Stomach (tissue), 9 donors: ENCODE data around the gene EIF1. TPM values are rescaled to one million over a fixed set of nuclear protein-coding genes. Genes with fewer than 3 reads are reported as not detected.

ENCODE experiments used
- DNase-seq, 2 donors: peaks; one replicate each; pipeline versions ENCODE4 v3.0.0 to v3.0.0-alpha.2; 2013 to 2019
- H3K27ac ChIP-seq, 5 donors: fragments of 200-600 bp in 4 of 5; sonication (generic) in 4 of 5; one replicate each; pipeline ENCODE4 v1.5.1; 2013 to 2019; ENCODE audit warnings: mild to moderate bottlenecking in 1 of 5, moderate library complexity in 1 of 5
- H3K27me3 ChIP-seq, 3 donors: fragments of 200-600 bp; sonication (generic); one replicate each; pipeline ENCODE4 v1.5.1; 2017 to 2019; ENCODE audit warnings: mixed run types in 1 of 3
- H3K36me3 ChIP-seq, 4 donors: fragments of 200-600 bp; sonication (generic); 1 replicate in 3 of 4; 2 replicates in 1 of 4; pipeline ENCODE4 v1.5.1; 2016 to 2019
- H3K4me1 ChIP-seq, 4 donors: fragments of 200-600 bp; sonication (generic); one replicate each; pipeline ENCODE4 v1.5.1; 2016 to 2019
- H3K4me3 ChIP-seq, 4 donors: fragments of 200-600 bp; sonication (generic) in 3 of 4; one replicate each; pipeline ENCODE4 v1.5.1; 2016 to 2019; ENCODE audit warnings: mild to moderate bottlenecking in 1 of 4
- H3K9me3 ChIP-seq, 4 donors: fragments of 200-600 bp; sonication (generic); one replicate each; pipeline ENCODE4 v1.5.1; 2016 to 2019
- EP300 ChIP-seq: sonication (generic); formaldehyde crosslinking; IDR thresholded peaks from one replicate; pipeline ENCODE4 v1.6.1; 2017; ENCODE audit warnings: antibody characterized with exemption
- POLR2A ChIP-seq, 4 donors: fragments of 450-650 bp; IDR thresholded peaks; one replicate each; pipeline ENCODE4 v1.6.1; 2016; ENCODE audit warnings: antibody characterized with exemption in 4 of 4, control low read depth in 2 of 4, mild to moderate bottlenecking in 1 of 4, moderate library complexity in 1 of 4
- POLR2AphosphoS5 ChIP-seq, 3 donors: sonication (generic); formaldehyde crosslinking; IDR thresholded peaks; one replicate each; pipeline ENCODE4 v1.6.1; 2016; ENCODE audit warnings: antibody characterized with exemption in 3 of 3
- WGBS, 5 donors: extraction: QIAGEN DNeasy Blood & Tissue Kit in 3 of 5; methylation state at CpG; one replicate each; pipeline versions ENCODE4 v1.1.5 to v1.1.7; 2013 to 2018; 5-methylcytosine and 5-hydroxymethylcytosine counted together
- intact Hi-C: fragments of 100-400 bp; cut with DNase I; formaldehyde crosslinking; loops from one replicate; pipeline ENCODE4 v1.15.1; 2023; ENCODE audit warnings: low total_unique reads
- polyA plus RNA-seq, 3 donors: library from polyadenylated mRNA; stranded (reverse); fragments of 200-250 nt; gene quantifications; one replicate each; pipeline ENCODE4 v1.2.3, GENCODE V29; 2013
- total RNA-seq, 5 donors: library from RNA; depleted of rRNA; stranded (reverse); fragments of >200 nt; gene quantifications; one replicate each; pipeline versions ENCODE4 v1.1.0 to v1.2.3, GENCODE V29; 2014 to 2016
- TF ChIP-seq, protein P1 (sequence below), 7 experiments: fragments of 450-650 bp in 4 of 7; fragments of 200-600 bp in 3 of 7; sonication (generic) in 3 of 7; IDR thresholded peaks; one replicate each; pipeline ENCODE4 v1.5.1; 2016 to 2019; ENCODE audit warnings: antibody characterized with exemption in 7 of 7, control low read depth in 2 of 7, mild to moderate bottlenecking in 1 of 7
- donor health status: healthy with polysubstance abuse.
- donor health status: Bipolar disorder and iron deficiency.
- donor health status: healthy.

The EIF1 gene
- total and polyA plus RNA-seq, 8 donors = 62.4 to 972 (median 240) TPM

- Histone ChIP-seq H3K36me3 (no peaks in the 10 kb centered on the region), H3K4me3 (peak overlapping the region; percentile 8 to 33 (median 10)), H3K9me3 (no peaks in the 10 kb centered on the region), H3K27me3 (no peaks in the 10 kb centered on the region), H3K4me1 (peaks cover 8 to 44% (median 18%) of the 10 kb centered on the region in 4 donors), H3K27ac (peak overlapping the region; percentile 39 to 89 (median 49))
- WGBS, 5 donors = 16 to 30% (median 18%) methylated on average over 6 of the region's 6 CpGs
- peak in 1 of 2 donors; percentile 77 for DNase-seq
- intact Hi-C loops = no loop called here
- TF ChIP-seq EP300 (no peak), POLR2AphosphoS5 (IDR thresholded peaks at IDR 0.05) (peak; percentile 14 to 37 (median 16)), POLR2A (IDR thresholded peaks at IDR 0.05) (no peak)
- TF ChIP-seq, protein P1, sequence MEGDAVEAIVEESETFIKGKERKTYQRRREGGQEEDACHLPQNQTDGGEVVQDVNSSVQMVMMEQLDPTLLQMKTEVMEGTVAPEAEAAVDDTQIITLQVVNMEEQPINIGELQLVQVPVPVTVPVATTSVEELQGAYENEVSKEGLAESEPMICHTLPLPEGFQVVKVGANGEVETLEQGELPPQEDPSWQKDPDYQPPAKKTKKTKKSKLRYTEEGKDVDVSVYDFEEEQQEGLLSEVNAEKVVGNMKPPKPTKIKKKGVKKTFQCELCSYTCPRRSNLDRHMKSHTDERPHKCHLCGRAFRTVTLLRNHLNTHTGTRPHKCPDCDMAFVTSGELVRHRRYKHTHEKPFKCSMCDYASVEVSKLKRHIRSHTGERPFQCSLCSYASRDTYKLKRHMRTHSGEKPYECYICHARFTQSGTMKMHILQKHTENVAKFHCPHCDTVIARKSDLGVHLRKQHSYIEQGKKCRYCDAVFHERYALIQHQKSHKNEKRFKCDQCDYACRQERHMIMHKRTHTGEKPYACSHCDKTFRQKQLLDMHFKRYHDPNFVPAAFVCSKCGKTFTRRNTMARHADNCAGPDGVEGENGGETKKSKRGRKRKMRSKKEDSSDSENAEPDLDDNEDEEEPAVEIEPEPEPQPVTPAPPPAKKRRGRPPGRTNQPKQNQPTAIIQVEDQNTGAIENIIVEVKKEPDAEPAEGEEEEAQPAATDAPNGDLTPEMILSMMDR (IDR thresholded peaks at IDR 0.05) = no peak
Observed at GRCh38 chr17:41678907-41679739, 9.6 kb upstream of the EIF1 start.

DNA sequence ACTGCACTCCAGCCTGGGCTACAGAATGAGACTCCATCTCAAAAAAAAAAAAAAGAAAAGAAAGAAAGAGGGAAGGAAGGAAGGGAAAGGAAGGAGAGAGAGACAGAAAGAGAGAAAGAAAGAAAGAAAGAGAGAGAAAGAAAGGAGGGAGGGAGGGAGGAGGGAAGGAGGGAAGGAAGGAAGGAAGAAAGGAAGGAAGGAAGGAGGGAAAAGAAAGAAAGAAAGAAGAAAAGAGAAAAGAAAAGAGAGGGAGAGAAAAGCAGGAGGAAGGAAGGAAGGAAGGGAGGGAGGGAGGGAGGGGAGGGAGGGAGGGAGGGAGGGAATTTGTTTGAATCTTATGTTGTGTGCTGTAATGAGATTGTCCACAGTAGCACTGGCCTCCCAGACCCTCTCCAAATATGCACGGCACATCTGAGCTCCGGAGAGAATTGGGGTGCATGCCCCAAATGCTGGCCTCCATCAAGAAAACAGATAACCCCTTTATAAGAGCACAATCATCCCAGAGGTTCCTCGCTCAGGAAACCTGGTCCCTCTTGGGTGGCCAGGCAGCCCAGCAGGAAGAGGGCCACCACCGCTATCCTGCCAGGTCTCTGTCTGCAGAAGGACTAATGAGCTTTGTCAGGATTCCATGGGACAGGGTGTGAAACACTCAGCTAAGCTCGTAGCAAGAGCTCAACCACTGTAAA is 8.8 kb upstream of the EIF1 start:
- no peaks in the 10 kb centered on the region for H3K36me3 ChIP-seq
- H3K27me3 ChIP-seq = no peaks in the 10 kb centered on the region
- DNase-seq = no peak
- intact Hi-C loops = no loop called here
- no peak for TF ChIP-seq EP300
- TF ChIP-seq, protein P1 (IDR thresholded peaks at IDR 0.05) = no peak
- TF ChIP-seq POLR2A (IDR thresholded peaks at IDR 0.05) = no peak
- no peak for TF ChIP-seq POLR2AphosphoS5 (IDR thresholded peaks at IDR 0.05)
- 60 to 81% (median 78%) methylated on average over 5 of the region's 5 CpGs for WGBS, 5 donors
- no peaks in the 10 kb centered on the region for H3K9me3 ChIP-seq
- H3K27ac ChIP-seq = peak overlapping the region in 3 of 5 donors; percentile 49 to 89 (median 82)
- no peak overlapping the region for H3K4me3 ChIP-seq
- peaks cover 8 to 44% (median 18%) of the 10 kb centered on the region in 4 donors for H3K4me1 ChIP-seq

DNA sequence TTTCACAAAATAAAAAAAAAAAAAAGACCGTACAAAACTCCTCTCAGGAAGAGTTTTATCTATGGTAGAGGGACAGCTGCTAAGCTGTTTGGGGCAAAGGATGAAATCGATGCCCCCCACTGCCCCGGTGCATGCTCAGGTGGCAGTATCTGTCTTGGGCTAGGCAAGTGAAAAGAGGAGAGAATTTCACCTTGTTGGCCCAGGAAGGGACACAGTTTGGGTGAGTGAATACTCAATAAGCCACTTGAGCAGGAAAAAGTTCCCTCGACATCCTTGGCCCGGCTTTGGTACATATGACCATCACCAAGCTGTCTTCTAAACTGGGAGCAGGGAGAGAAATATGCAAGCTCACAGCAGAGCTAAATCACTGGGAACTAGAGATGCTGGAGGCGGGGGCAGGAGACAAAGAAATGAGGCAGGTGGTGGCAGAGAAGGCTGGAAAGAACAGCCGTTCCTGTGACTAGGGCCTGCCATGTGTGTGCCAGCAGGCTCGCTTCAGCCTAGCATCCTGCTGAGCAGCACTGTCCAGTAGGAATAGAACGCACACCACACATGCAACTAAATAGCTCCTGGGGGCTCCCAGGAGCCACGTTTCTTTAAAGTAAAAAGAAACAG is 8.2 kb upstream of the EIF1 start:
- H3K4me1 ChIP-seq = peaks cover 8 to 44% (median 18%) of the 10 kb centered on the region in 4 donors
- no peaks in the 10 kb centered on the region for H3K27me3 ChIP-seq
- TF ChIP-seq EP300 = no peak
- H3K27ac ChIP-seq = no peak overlapping the region
- no peak overlapping the region for H3K4me3 ChIP-seq
- intact Hi-C loops = no loop called here
- H3K36me3 ChIP-seq = no peaks in the 10 kb centered on the region
- no peak for DNase-seq
- H3K9me3 ChIP-seq = no peaks in the 10 kb centered on the region
- 82 to 86% (median 86%) methylated on average over 10 of the region's 10 CpGs for WGBS, 5 donors

DNA sequence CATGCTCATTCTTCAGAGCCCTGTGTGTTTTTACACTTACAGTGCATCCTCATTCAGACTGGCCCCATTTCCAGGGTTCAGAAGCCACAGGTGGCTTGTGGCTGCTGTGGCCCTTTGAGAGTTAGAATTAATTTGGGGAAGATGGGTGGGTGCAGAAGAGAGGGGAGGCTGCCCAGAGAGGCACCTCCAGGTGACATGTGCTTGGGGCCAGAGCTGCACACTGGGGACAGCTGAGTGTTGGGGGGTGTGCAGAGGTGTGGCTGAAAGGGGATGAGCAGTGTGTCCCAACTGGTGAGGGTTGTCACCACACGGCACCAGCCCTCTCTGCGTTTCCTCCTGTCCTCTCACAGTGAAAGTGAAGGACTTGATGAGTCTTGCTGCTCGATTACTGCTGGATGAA is 6.9 kb upstream of the EIF1 start:
- 85 to 90% (median 89%) methylated on average over 3 of the region's 3 CpGs for WGBS, 5 donors
- TF ChIP-seq EP300 (no peak), POLR2AphosphoS5 (IDR thresholded peaks at IDR 0.05) (no peak), POLR2A (IDR thresholded peaks at IDR 0.05) (no peak)
- TF ChIP-seq, protein P1 (IDR thresholded peaks at IDR 0.05) = no peak
- Histone ChIP-seq H3K9me3 (no peaks in the 10 kb centered on the region), H3K36me3 (no peaks in the 10 kb centered on the region), H3K4me3 (no peak overlapping the region), H3K27me3 (no peaks in the 10 kb centered on the region), H3K27ac (no peak overlapping the region), H3K4me1 (peaks cover 1 to 32% (median 7%) of the 10 kb centered on the region in 4 donors)
- intact Hi-C loops = no loop called here
- DNase-seq = no peak
